T-helper 1 cell treated with Interleukin-12 subunit alpha and Interleukin-12 subunit beta and Interleukin-4 antibody, amounts not matched to agents 30 ng/mL and 1 ng/mL, for 36 hours (primary cell): ENCODE data around the gene PTH2R. TPM values are rescaled to one million over a fixed set of nuclear protein-coding genes. Genes with fewer than 3 reads are reported as not detected.
"Not testable (repeated sequence)": the region's sequence is repeated elsewhere in the genome, so short reads cannot be mapped to it uniquely, and the experiment has no call there.

Experiments
- intact Hi-C: fragments of 100-400 bp; cut with micrococcal nuclease; formaldehyde crosslinking; loops from one replicate; pipeline ENCODE4 v1.15.1; 2024
- total RNA-seq: library from RNA; stranded (reverse); gene quantifications from 2 replicates; pipeline ENCODE4 v1.2.3, GENCODE V29; 2022

PTH2R gene
- total RNA-seq, 1 donor from 2014 or later, result 0.22 TPM

- intact Hi-C loops, result loop anchor here (10.0 kb wide), 1 partner anchor 1685 kb away; no protein-coding TSS in a partner anchor
Measured at GRCh38 chr2:208389940-208390339, 16.7 kb upstream of the PTH2R start.

GRCh38 chr2:208392300-208392699, 14.3 kb upstream of the PTH2R start:
- intact Hi-C loops, result loop anchor here (10.0 kb wide), 1 partner anchor 1683 kb away; no protein-coding TSS in a partner anchor

GRCh38 chr2:208396796-208397195, 9.8 kb upstream of the PTH2R start:
- intact Hi-C loops, result loop anchor here (10.0 kb wide), 1 partner anchor 1678 kb away; no protein-coding TSS in a partner anchor

GRCh38 chr2:208399201-208399600, 7.4 kb upstream of the PTH2R start:
- intact Hi-C loops, result loop anchor here (10.0 kb wide), 1 partner anchor 1676 kb away; no protein-coding TSS in a partner anchor

GRCh38 chr2:208407667-208408066, 1.1 kb downstream of the PTH2R start:
- intact Hi-C loops, result no loop called here

- intact Hi-C loops, result no loop called here
Measured at GRCh38 chr2:208413931-208414330, 7.3 kb downstream of the PTH2R start.

- intact Hi-C loops, result no loop called here
Measured at GRCh38 chr2:208415255-208415654, 8.7 kb downstream of the PTH2R start.

GRCh38 chr2:208415897-208416296, 9.3 kb downstream of the PTH2R start:
- intact Hi-C loops, result no loop called here

GRCh38 chr2:208426412-208427045, 19.9 kb downstream of the PTH2R start:
- intact Hi-C loops, result no loop called here

- intact Hi-C loops, result no loop called here
Measured at GRCh38 chr2:208437755-208438154, 31.2 kb downstream of the PTH2R start.

GRCh38 chr2:208440716-208441115, 34.1 kb downstream of the PTH2R start:
- intact Hi-C loops, result no loop called here

- intact Hi-C loops, result no loop called here
Measured at GRCh38 chr2:208441951-208442350, 35.4 kb downstream of the PTH2R start.

- intact Hi-C loops, result not testable (repeated sequence)
Measured at GRCh38 chr2:208447447-208447846, 40.9 kb downstream of the PTH2R start.

GRCh38 chr2:208451061-208451460, 44.5 kb downstream of the PTH2R start:
- intact Hi-C loops, result no loop called here

GRCh38 chr2:208454861-208455260, 48.3 kb downstream of the PTH2R start:
- intact Hi-C loops, result no loop called here

GRCh38 chr2:208463721-208464120, 57.1 kb downstream of the PTH2R start:
- intact Hi-C loops, result no loop called here

GRCh38 chr2:208464205-208464604, 57.6 kb downstream of the PTH2R start:
- intact Hi-C loops, result no loop called here

GRCh38 chr2:208466151-208466919, 59.7 kb downstream of the PTH2R start:
- intact Hi-C loops, result loop anchor here (1.0 kb wide), 1 partner anchor 742 kb away; no protein-coding TSS in a partner anchor

GRCh38 chr2:208466920-208467298, 60.3 kb downstream of the PTH2R start:
- intact Hi-C loops, result loop anchor here (1.0 kb wide), 1 partner anchor 741 kb away; no protein-coding TSS in a partner anchor

GRCh38 chr2:208467564-208467963, 61.0 kb downstream of the PTH2R start:
- intact Hi-C loops, result no loop called here

GRCh38 chr2:208477741-208478140, 71.1 kb downstream of the PTH2R start:
- intact Hi-C loops, result no loop called here

- intact Hi-C loops, result no loop called here
Measured at GRCh38 chr2:208479342-208479741, 72.8 kb downstream of the PTH2R start.
